Peyer's patch (tissue), 4 donors: Measurements from ENCODE around the gene CIAO1.

Experiments
- POLR2A ChIP-seq, 2 donors: fragments of 450-650 bp; IDR thresholded peaks; one replicate each; pipeline ENCODE4 v1.5.1; 2017; ENCODE audit warnings: antibody characterized with exemption in 2 of 2, mild to moderate bottlenecking in 2 of 2, moderate library complexity in 2 of 2
- TF ChIP-seq, protein P1 (sequence below), 6 experiments: fragments of 450-650 bp in 4 of 6; fragments of 200-600 bp in 2 of 6; sonication (generic) in 1 of 6; IDR thresholded peaks; one replicate each; pipeline ENCODE4 v1.5.1; 2017 to 2019; ENCODE audit warnings: antibody characterized with exemption in 6 of 6, mild to moderate bottlenecking in 3 of 6, moderate library complexity in 1 of 6

DNA sequence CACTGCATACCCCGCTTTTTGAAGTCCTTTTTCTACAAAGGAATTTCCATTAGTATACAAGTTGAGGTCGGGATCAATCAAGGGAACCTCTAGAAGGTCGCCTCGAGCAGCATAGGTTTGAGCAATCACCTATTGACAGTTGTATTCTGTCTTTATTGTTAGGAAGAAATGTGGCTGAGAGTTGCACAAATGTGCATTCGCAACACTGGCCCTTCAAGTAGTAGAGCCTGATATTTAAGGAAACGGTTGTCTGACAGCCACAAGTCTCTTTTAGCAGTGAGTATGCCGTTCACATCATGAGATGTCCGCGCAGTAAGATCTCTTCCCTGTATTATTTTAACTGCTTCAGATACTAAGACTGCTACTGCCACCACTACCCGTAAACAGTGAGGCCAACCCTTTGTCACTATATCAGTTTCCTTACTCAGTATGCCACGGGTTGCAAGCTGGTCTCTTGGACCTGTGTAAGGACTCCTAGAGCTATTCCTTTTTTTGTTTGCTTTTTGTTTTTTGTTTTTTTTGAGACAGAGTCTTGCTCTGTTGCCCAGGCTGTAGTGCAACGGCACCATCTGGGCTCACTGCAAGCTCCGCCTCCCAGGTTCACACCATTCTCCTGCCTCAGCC lies 47.4 kb upstream of the CIAO1 start:
- TF ChIP-seq, protein P1, sequence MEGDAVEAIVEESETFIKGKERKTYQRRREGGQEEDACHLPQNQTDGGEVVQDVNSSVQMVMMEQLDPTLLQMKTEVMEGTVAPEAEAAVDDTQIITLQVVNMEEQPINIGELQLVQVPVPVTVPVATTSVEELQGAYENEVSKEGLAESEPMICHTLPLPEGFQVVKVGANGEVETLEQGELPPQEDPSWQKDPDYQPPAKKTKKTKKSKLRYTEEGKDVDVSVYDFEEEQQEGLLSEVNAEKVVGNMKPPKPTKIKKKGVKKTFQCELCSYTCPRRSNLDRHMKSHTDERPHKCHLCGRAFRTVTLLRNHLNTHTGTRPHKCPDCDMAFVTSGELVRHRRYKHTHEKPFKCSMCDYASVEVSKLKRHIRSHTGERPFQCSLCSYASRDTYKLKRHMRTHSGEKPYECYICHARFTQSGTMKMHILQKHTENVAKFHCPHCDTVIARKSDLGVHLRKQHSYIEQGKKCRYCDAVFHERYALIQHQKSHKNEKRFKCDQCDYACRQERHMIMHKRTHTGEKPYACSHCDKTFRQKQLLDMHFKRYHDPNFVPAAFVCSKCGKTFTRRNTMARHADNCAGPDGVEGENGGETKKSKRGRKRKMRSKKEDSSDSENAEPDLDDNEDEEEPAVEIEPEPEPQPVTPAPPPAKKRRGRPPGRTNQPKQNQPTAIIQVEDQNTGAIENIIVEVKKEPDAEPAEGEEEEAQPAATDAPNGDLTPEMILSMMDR (IDR thresholded peaks at IDR 0.05): no peak
- TF ChIP-seq POLR2A (IDR thresholded peaks at IDR 0.05): no peak
